Activated B cell treated with CpG ODN at 0.5 μM for 24 hours (primary cell): ENCODE data around the gene CD36. TPM values are rescaled to one million over a fixed set of nuclear protein-coding genes. Genes with fewer than 3 reads are reported as not detected.

ENCODE experiments used
- ATAC-seq: fragments of 200-7000 bp; cut with Tn5 transposase; one replicate; pipeline ENCODE4 v1.10.0; 2021; ENCODE audit warnings: low read depth, mild to moderate bottlenecking, moderate library complexity
- CTCF ChIA-PET: fragments of 350-600 bp; sonication (Branson Sonifier 250); formaldehyde crosslinking; loops from one replicate; lab custom pipeline; 2021; ENCODE audit warnings: antibody characterized with exemption; lab: Charles Lee
- POLR2A ChIA-PET: fragments of 350-600 bp; sonication (Branson Sonifier 250); formaldehyde crosslinking; loops from one replicate; lab custom pipeline; 2021; ENCODE audit warnings: antibody characterized with exemption; lab: Charles Lee
- DNase-seq: peaks from one replicate; pipeline ENCODE4 v3.0.0; 2022
- H3K27ac Mint-ChIP-seq: one replicate; pipeline ENCODE4 v1.8.0; 2020; ENCODE audit warnings: mixed read lengths
- H3K27me3 Mint-ChIP-seq: one replicate; pipeline ENCODE4 v1.8.0; 2021; ENCODE audit warnings: mixed read lengths
- H3K36me3 Mint-ChIP-seq: one replicate; pipeline ENCODE4 v1.8.0; 2021; ENCODE audit warnings: low read depth, mixed read lengths
- H3K4me1 Mint-ChIP-seq: one replicate; pipeline ENCODE4 v1.8.0; 2021; ENCODE audit warnings: mixed read lengths
- H3K4me3 Mint-ChIP-seq: one replicate; pipeline ENCODE4 v1.8.0; 2020; ENCODE audit warnings: mild to moderate bottlenecking, mixed read lengths
- H3K9me3 Mint-ChIP-seq: one replicate; pipeline ENCODE4 v1.8.0; 2020; ENCODE audit warnings: mixed read lengths
- CTCF ChIP-seq: fragments of 200-600 bp; IDR thresholded peaks from one replicate; pipeline ENCODE4 v1.8.0; 2022; ENCODE audit warnings: antibody characterized with exemption, mild to moderate bottlenecking
- intact Hi-C: fragments of 100-400 bp; cut with micrococcal nuclease; formaldehyde crosslinking; loops from one replicate; pipeline ENCODE4 v1.15.1; 2024
- total RNA-seq: library from RNA; stranded (reverse); gene quantifications from 2 replicates; pipeline ENCODE4 v1.2.3, GENCODE V29; 2022

The CD36 gene
- total RNA-seq, 1 donor from 2014 or later: 0.53 TPM

DNA sequence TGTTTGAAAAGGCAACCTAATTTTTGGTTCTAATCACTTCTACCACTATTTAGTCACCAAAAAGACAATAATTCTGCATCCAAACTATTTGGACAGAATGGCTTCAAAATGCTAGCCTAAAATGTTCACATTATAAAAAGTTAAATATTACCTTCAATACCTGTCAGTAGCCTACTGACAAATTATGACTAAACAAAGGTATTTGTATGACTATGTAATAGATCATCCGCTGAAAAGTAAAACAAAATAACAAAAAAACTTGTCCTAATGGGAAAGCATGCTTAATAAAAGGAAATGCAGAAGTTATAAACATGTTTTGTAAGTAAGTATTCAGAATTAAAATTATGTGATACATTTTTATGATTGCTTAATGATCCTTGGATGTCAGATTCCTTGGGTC lies 36.6 kb downstream of the CD36 start:
- ChIA-PET POLR2A (no interaction called here), CTCF (no interaction called here)
- H3K36me3 Mint-ChIP-seq: no peaks in the 10 kb centered on the region
- no peaks in the 10 kb centered on the region for H3K27me3 Mint-ChIP-seq
- DNase-seq (no peak), ATAC-seq (no peak)
- H3K4me3 Mint-ChIP-seq: no peak overlapping the region
- TF ChIP-seq CTCF: no peak
- H3K27ac Mint-ChIP-seq: no peak overlapping the region
- peaks cover 5% of the 10 kb centered on the region for H3K4me1 Mint-ChIP-seq
- H3K9me3 Mint-ChIP-seq: no peaks in the 10 kb centered on the region
- intact Hi-C loops: no loop called here

GRCh38 chr7:80676404-80676803 lies 38.0 kb downstream of the CD36 start:
- H3K4me1 Mint-ChIP-seq: peaks cover 5% of the 10 kb centered on the region
- ChIA-PET CTCF (no interaction called here), POLR2A (no interaction called here)
- TF ChIP-seq CTCF: no peak
- H3K4me3 Mint-ChIP-seq: no peak overlapping the region
- DNase-seq: no peak
- intact Hi-C loops: no loop called here
- no peaks in the 10 kb centered on the region for H3K9me3 Mint-ChIP-seq
- no peak for ATAC-seq
- H3K27ac Mint-ChIP-seq: no peak overlapping the region
- H3K36me3 Mint-ChIP-seq: no peaks in the 10 kb centered on the region
- no peaks in the 10 kb centered on the region for H3K27me3 Mint-ChIP-seq

DNA sequence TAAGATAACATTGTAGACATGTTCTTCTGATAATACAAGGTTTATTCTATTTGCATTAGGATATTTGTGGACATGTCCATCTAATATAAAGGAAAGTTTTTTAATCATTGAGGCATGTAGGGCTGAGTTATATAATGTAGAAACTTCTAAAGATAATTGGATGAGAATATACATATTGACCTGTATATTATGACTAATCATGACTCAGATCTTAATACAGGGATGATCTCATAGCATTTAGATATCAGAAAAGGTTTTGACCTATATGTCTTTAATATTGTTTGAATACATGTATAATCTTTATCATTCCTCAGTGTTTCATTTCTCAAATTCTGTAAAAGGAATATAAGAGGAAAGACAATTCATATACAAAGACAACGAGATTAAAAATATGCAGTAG lies 39.2 kb downstream of the CD36 start:
- Mint-ChIP-seq H3K4me3 (no peak overlapping the region), H3K36me3 (no peaks in the 10 kb centered on the region), H3K9me3 (no peaks in the 10 kb centered on the region), H3K4me1 (peaks cover 5% of the 10 kb centered on the region), H3K27me3 (no peaks in the 10 kb centered on the region), H3K27ac (no peak overlapping the region)
- intact Hi-C loops: loop anchor here (2.0 kb wide), 1 partner anchor 19 kb away; no protein-coding TSS in a partner anchor
- ChIA-PET POLR2A (no interaction called here), CTCF (no interaction called here)
- ATAC-seq (no peak), DNase-seq (no peak)
- no peak for TF ChIP-seq CTCF

DNA sequence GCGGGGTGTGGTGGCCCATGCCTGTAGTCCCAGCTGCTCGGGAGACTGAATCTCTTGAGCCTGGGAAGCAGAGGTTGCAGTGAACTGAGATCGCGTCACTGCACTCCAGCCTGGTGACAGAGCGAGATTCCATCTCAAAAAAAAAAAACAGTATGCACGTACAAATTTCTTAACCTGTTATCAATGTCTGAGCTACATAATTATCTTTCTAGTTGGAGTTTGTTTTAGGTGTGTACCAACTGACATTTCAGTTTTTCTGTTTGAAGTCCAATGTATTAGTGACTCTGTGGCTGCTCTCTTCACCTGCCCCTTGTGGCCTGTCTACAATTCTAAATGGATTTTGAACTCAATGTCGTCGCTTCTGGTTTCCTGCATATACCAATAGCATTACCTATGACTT lies 40.3 kb downstream of the CD36 start:
- no peak for DNase-seq
- POLR2A ChIA-PET: no interaction called here
- H3K27me3 Mint-ChIP-seq: no peaks in the 10 kb centered on the region
- no peak for TF ChIP-seq CTCF
- no peaks in the 10 kb centered on the region for H3K36me3 Mint-ChIP-seq
- H3K4me3 Mint-ChIP-seq: no peak overlapping the region
- no peaks in the 10 kb centered on the region for H3K9me3 Mint-ChIP-seq
- intact Hi-C loops: loop anchor here (2.0 kb wide), 1 partner anchor 20 kb away; no protein-coding TSS in a partner anchor
- CTCF ChIA-PET: no interaction called here
- peaks cover 5% of the 10 kb centered on the region for H3K4me1 Mint-ChIP-seq
- no peak overlapping the region for H3K27ac Mint-ChIP-seq
- ATAC-seq: no peak

DNA sequence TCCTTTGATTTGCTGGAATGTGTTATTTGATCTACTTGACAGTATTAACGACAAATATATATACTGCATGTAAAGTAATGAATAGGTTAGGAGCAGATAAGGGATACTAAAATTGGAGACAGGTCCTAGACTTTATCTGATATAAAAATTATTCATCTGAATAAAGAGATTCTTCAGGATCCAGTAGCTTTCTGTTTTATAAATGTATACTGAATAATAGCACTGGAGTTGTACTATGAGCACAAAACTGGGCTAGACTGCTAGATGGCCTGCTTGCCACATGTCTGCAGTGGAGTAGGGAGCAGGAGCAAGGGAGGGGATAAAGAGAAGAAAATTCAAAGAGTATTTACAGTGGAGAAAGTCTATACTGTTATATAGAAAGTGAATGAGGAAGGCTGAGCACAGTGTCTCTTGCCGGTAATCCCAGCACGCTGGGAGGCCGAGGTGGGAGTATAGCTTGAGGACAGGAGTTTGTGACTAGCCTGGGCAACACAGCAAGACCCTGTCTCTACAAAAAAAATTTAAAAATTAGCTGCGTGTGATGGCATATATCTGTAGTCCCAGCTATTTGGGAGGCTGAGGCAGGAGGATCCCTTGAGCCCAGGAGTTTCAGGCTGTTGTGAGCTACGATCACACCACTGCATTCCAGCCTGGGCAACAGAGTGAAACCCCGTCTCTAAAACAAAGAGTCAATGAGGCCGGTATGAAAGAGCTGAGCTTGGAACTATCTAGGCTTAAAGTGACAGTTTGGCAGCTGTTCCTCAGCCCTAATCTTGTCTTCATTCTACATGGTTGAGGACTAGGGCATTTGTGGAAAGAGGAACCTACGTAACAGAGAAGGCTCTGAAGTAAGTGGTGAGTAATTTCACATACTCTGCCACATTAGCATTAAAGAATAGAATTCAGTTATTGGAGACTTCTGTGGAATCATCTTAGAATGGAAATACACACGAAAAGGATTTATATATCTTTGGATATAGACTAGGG lies 41.8 kb downstream of the CD36 start:
- ChIA-PET POLR2A (interaction anchor here (0.6 kb wide), 1 partner anchor 223 kb away, joined by 16 read pairs; no protein-coding TSS in a partner anchor), CTCF (no interaction called here)
- intact Hi-C loops: loop anchor here (2.0 kb wide), 1 partner anchor 21 kb away; no protein-coding TSS in a partner anchor
- H3K4me1 Mint-ChIP-seq: peaks cover 5% of the 10 kb centered on the region
- TF ChIP-seq CTCF: no peak
- no peaks in the 10 kb centered on the region for H3K27me3 Mint-ChIP-seq
- no peaks in the 10 kb centered on the region for H3K36me3 Mint-ChIP-seq
- DNase-seq: no peak
- no peak overlapping the region for H3K4me3 Mint-ChIP-seq
- ATAC-seq: no peak
- H3K27ac Mint-ChIP-seq: no peak overlapping the region
- H3K9me3 Mint-ChIP-seq: no peaks in the 10 kb centered on the region
